ENCODE measurements around the gene GYPE. TPM values are rescaled to one million over a fixed set of nuclear protein-coding genes. Genes with fewer than 3 reads are reported as not detected.
"Not testable (repeated sequence)": the region's sequence is repeated elsewhere in the genome, so short reads cannot be mapped to it uniquely, and the experiment has no call there.

Gene GYPE
- total RNA-seq: 1 to 10 TPM in 1 of 2 donors, under 1 TPM in 1; 0.74 to 1.3 TPM
- long read RNA-seq, partial matches to known transcripts: 0 of 1 reads
- long read RNA-seq, other reads (novel, unspliced or antisense): 1 of 1 reads

DNA sequence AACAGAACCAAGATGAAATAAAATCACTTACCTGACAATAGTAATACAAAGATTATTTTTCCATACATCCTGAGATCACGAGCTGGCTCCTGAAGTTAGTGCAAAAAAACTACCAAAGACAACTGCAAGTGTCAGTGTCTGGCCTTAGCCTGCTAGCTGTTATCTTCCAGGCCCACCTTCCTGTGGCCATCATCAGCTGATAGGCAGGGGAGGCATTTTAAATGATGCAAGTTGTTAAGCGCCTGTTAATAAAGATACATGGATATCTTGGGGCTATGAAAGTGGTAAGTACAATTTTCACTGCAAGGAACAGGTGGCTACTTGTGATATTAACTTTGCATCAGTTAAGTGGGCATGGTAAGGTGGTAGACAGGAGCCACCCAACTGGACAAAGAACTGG lies at the start of gene GYPE:
Gene GYPE (minus strand): TSS at position 120 of the 400 bp plus-strand sequence. CDS start 52 bp downstream, at position 68.
- not testable (repeated sequence) for DNase-seq, ATAC-seq
- intact Hi-C loops (cut with DNase I): loop anchor here in 1 of 2 donors (5.0 kb wide), 1 partner anchor 348 kb away; no protein-coding TSS in a partner anchor

DNA sequence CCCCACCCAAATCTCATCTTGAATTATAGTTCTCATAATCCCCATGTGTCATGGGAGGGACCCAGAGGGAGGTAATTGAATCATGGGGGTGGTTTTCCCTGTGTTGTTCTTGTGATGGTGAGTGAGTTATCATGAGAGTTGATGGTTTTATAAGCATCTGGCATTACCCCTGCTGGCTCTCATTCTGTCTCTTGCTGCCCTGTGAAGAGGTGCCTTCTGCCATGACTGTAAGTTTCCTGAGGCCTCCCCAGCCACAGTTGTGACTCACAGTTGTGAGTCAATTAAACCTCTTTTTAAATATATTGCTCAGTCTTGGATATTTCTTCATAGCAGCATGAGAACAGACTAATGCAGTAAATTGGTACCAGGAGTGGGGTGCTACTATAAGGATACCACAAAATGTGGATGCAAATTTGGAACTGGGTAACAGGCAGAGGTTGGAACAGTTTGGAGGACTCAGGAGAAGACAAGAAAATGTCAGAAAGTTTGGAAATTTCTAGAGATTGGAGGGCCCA lies 46.2 kb upstream of the GYPE start:
- intact Hi-C loops (cut with DNase I); DNase-seq; ATAC-seq: not testable (repeated sequence)

DNA sequence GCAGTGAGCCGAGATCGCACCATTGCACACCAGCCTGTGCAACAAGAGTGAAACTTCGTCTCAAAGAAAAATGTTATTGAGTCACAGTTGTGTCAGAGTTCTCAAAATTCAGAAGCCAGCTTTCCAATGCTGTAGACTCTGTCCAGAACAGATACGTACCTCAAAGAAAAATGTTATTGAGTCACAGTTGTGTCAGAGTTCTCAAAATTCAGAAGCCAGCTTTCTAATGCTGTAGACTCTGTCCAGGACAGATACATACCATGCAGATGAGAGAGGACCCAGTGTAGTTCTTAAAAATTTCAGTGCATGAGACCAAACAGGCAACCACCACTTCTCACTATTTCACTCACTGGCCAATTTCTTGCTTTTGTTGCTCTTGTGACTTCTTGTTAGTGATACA lies 45.6 kb upstream of the GYPE start:
- DNase-seq; ATAC-seq; intact Hi-C loops (cut with DNase I): not testable (repeated sequence)

DNA sequence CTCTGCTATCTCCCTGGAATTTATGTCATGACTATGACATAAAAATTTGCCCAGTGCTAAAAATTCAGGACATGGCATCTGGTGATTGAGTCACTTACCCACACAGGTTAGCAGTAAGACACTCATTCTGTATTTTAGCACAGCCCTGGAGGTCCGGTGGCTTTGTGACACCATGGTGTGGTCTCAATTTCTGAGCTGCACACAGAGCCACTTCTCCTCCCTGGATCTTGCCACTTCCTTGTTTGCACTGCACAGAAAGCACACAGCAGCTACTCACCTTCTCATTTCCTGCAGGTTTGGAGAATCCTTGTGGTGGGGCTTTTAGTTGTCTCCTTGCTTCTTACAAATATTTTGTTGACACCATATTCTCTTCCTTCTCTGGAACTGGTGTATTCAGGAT lies 44.8 kb upstream of the GYPE start:
- ATAC-seq; intact Hi-C loops (cut with DNase I); DNase-seq: not testable (repeated sequence)

DNA sequence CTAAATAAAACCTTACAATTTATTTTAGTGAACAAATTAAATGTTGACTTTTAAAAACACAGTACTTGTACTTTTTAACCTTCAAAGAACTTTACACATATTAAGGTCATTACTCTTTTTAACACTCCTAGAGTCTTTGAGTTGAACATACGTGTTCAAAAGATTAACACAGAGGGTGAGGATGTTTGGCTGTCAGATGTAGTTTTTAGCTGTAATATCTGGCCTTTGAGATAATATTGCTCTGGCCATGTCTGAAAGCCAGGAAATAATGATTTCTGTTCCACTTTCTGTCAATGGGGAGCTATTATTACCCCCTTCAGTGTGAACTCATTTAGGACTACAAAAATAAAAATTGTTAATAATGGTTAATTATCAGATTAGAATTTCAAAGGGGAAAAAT lies 42.1 kb upstream of the GYPE start:
- DNase-seq; ATAC-seq; intact Hi-C loops (cut with DNase I): not testable (repeated sequence)

DNA sequence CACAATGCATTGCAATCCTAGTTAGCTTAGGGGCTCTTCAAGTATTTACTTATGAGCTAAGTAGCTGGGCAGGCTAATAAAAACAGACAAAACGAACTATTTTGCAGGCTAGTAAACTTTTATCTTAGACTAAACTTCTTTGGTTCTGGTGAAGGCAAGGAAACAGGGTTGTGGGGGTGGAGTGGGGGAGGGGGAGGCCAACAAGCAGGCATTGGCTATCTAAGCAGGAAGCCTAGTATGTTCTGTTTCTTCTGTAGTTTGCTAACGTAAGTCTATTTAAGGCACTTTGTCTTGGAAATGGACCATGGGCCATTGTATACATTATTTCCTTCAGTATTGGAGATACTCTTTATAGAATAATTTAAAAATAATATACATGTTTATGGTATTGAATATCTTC lies 35.3 kb upstream of the GYPE start:
- intact Hi-C loops (cut with DNase I); ATAC-seq; DNase-seq: not testable (repeated sequence)

DNA sequence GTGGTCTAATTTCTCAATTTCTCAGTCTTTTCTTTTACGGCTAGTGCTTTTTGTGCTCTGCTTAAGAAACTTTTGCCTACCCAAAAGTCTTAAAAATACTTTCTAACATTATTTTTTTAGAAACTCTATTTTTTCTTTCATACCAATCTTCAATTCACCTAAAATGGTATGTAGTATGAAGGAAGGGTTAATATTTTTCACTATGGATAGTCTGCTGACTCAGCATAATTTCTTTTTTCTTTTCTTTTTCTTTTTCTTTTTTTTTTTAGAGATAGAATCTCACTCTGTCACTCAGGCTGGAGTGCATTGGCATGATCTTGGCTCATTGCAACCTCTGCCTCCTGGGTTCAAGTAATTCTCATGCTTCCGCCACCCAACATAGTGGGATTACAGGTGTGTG lies 34.2 kb upstream of the GYPE start:
- DNase-seq (no peak), ATAC-seq (no peak)
- intact Hi-C loops (cut with DNase I): no loop called here

DNA sequence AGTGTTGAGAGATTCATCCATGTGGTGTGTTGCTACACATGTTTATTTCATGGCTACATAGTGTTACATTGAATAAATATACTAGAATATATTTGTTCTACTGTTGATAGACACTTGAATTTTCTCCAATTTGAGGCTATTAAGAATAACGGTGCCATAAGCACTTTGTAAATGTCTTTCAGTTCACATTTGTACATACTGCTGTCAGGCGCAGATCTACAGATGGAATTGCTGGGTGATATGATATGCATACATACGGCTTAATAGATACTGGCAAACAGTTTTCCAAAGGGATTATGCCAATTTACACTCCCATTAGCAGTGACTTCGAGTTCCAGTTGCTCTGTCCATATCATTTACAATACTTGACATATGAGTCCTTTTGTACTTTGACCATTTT lies 33.5 kb upstream of the GYPE start:
- intact Hi-C loops (cut with DNase I): not testable (repeated sequence)

DNA sequence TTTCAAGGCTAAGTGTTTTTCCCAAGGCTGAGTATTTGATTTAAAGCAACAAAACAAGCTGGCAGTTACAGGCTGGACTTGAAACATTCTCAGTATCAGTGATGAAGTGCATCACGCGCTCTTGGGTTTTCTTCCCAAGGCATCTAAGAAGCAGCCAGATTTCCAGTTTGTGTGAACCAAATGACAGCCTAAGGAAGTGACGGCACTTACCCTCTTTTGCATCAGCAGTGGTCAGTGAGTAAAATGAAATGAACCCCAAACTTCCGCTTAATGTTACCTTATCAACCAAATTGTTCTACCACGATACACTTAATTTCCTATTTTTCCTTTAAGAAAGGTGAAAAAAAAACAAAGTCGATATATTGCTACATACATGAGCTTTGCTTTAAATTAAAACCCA lies 15.8 kb upstream of the GYPE start:
- intact Hi-C loops (cut with DNase I): no loop called here
- DNase-seq: no peak
- ATAC-seq: no peak

More for the DNA sequence above, 33.5 kb upstream of the GYPE start:
- not testable (repeated sequence) for DNase-seq, ATAC-seq

DNA sequence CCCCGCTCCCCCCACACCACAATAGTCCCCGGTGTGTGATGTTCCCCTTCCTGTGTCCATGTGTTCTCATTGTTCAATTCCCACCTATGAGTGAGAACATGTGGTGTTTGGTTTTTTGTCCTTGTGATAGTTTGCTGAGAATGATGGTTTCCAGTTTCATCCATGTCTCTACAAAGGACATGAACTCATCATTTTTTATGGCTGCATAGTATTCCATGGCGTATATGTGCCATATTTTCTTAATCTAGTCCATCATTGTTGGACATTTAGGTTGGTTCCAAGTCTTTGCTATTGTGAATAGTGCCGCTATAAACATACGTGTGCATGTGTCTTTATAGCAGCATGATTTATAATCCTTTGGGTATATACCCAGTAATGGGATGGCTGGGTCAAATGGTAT lies 11.1 kb upstream of the GYPE start:
- intact Hi-C loops (cut with DNase I); ATAC-seq; DNase-seq: not testable (repeated sequence)

DNA sequence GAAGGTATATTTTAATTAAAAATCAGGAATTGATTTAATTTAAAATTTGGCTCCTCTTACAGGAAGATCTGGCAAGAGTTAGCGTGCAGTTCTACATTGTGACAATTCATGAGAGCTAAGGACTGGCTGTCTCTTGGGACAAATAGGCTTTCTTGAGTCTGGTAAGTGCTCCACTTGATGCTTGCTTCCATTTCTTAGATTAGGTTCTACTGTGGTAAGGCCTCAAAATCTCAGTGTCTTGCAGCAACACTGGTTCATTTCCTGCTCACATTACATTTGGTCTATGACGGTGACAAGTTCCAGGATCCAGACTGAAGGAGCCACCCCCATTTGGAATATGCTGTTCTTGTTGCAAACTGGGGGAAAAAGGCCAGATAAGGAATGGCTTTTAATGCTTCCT lies 7.1 kb upstream of the GYPE start:
- intact Hi-C loops (cut with DNase I); DNase-seq: not testable (repeated sequence)
- ATAC-seq: peak; percentile 21 to 42

DNA sequence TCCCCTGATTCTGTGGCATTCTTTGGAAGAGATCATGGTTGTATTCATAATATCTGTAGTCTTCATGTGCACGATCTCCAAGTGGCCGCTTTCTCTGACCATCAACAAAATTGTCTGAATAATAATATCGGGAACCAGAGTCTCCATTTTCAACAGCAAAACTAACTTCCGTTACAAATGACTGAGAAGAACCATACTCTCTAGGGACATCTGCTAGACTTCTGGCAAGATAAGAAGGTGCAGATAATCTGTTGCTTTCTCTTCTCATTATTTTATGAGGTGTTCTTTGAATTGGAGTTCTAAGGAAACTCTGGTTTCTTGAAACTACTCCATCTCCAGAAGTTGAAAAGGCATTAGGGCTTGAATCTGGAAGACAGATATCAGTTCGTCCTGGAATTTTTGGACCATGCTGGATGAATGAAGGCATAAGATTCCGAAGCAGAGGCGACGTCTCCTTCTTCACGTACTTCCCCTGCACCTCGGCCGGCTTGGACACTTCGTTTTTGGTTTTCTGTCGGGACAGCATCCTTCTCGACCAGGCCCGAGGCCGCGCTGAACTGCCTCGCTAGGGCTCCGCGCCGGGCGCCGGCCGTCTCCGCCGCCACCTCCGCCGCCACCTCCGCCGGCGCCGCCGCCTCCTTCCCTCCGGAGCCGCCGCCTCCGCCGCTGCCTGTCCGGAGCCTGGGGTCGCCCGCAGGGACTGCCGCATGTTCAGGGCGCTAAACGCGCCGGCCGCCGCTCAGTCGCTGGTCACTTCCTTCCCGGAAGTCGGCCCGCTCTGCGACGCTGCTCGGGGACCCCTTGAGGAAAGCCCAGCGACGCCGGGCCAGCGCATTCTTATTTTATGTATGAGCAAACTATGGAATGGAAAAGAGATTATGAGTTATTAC lies 6.4 kb upstream of the GYPE start:
- intact Hi-C loops (cut with DNase I): not testable (repeated sequence)
- peak; percentile 81 to 89 for ATAC-seq
- peak; percentile 70 for DNase-seq

DNA sequence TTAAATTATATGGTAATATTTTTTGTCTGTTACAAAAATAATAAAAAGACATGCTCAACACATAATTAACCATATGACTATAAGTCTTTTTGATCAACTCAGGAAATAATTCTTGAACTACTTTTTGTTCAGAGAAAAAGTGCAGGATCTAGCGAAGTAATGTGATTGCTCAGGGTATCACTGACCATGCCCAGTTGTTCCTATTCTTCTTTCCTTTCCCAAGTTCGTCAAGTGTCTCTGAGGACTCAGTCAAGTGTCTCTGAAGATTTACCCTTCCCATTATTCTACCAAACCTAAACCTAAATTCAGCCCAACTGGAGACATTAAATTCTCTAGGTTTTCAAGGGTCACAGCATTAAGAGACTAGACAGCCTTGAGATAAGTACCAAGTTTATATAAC lies 5.5 kb upstream of the GYPE start:
- ATAC-seq; intact Hi-C loops (cut with DNase I): not testable (repeated sequence)

DNA sequence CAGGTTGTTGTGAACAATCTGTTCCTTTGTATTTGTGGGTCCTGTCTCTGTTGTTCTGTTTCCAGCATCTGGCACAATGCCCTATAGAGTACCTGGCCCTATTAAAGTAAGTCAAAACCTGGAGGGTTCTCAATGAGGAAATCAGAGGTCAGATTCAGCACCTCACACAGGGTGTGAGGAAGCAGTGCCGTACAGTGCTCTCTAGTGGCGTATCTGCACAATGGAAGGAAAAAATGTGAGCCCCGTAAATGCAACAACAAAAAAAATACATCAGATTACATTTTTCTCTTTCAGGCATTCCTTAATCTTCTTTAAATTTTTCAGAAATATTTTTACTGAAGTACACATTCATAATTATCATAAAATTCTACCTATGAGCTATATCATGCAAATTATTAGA lies 2.5 kb upstream of the GYPE start:
- ATAC-seq: peak in 1 of 2 donors; percentile 61
- peak; percentile 15 for DNase-seq
- intact Hi-C loops (cut with DNase I): loop anchor here in 1 of 2 donors (5.0 kb wide), 1 partner anchor 351 kb away; no protein-coding TSS in a partner anchor

More for the DNA sequence above, 5.5 kb upstream of the GYPE start:
- not testable (repeated sequence) for DNase-seq

DNA sequence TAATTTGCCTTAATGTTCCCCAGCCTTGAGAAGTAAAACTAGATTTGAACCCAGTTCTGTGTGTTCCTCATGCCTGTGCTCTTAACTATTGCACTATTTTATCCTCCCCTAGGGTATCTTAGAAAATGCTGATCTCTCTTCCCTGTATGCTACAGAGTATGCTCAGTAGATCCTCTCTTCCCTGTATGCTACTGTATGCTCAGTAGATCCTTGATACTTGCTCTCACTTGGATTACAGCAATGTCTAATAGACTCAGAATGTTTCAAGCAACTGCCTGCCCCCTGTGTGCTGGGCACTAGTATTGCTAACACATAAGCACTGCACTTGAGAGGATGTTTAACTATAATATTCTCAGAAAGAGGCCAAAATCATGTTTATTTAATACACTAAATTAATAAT lies 928 bp downstream of the GYPE start:
- intact Hi-C loops (cut with DNase I); DNase-seq; ATAC-seq: not testable (repeated sequence)

DNA sequence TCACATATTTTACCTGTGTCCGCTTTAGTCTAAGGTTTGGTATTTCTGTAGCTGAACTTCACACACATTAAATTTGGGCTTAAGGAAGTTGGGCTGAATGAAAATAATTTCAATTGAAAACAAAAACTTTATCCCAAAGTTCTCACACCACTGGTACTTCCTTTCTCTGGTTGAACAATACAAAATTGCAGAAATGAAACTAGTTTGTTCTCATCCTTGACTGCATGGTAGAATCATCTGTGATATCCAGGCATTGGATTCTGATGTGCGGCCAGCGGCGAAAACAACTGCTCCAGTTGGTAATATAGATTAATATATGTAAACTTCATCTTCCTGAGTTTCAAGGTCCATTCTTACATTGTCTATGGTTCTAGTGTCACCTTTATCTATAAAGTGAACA lies 15.0 kb downstream of the GYPE start:
- ATAC-seq; intact Hi-C loops (cut with DNase I); DNase-seq: not testable (repeated sequence)

DNA sequence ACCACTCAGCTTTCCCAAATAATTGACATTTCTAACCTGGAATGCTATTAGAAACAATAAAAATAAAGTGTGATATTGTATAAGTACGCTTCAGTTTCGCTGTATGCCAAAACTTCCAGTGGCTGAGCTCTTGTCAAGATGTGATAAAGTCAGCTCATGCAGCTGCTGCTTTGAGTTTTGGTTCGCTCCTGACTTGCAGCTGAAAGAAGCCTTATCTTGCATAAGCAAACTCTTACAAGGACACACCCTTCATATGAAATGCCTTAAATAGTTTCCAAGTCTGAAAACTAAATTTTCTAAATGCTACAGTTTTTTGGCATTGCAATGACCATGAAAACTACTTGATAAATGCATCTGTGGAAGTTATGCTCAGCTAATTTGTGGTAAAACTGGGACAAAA lies 17.2 kb downstream of the GYPE start:
- DNase-seq; intact Hi-C loops (cut with DNase I): not testable (repeated sequence)
- peak in 1 of 2 donors; percentile 42 for ATAC-seq

DNA sequence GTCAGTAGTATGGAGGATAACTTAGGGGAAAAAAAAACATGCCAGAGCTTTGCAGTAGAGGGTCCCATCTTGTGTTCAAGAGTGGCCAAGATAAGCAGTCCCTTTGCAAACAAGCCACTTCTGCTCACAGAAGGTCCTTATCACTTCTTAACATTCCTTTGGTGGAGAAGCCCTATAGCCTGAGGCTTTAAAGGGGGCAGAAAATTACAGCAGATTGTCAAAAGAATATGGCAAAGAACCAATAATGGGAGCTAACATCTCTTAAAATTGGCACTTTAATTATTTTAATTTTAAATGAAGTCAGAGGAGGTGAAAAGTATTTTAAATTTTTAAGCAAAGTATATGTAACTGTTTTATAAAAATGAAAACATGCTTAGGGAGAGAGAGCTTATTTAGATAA lies 20.4 kb downstream of the GYPE start:
- DNase-seq; ATAC-seq; intact Hi-C loops (cut with DNase I): not testable (repeated sequence)

DNA sequence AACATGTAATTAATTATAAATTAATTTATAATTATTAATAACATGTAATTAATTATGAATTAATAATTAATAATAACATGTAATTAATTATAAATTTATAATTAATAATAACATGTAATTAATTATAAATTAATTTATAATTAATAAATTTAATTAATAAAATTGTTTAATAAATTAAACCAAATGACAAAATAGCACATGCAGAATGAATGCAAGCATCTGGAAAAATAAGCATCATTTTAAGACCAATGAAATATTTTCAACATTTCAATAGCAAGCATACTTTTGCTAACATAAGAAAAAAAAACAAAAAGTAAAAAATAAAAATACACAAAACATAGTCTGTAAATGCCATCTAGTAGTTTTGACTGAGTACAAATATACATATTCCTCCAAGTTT lies 21.8 kb downstream of the GYPE start:
- no peak for ATAC-seq
- intact Hi-C loops (cut with DNase I): no loop called here
- no peak for DNase-seq

DNA sequence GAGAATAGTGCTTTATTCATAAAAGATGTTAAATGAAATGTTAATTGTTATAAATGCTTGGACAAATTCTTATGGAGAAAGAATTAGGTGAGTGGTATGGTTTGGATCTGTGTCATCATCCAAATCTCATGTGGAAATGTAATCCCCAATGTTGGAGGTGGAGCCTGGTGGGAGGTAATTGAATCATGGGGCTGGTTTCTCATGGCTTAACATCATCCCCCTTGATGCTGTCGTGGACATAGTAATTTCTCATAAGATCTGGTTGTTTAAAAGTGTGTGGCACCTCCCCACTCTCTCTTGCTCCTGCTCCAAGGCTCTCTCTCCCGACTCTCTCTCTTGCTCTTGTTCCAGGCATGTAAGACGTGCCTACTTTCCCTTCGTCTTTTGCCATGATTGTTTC lies 22.5 kb downstream of the GYPE start:
- intact Hi-C loops (cut with DNase I): no loop called here

More for the DNA sequence above, 22.5 kb downstream of the GYPE start:
- ATAC-seq: no peak
- no peak for DNase-seq
